Measurements from ENCODE around the gene KCNA4.

Gene KCNA4

GRCh38 chr11:30017445-30017895 lies 640 bp upstream of the KCNA4 start:
- no peaks in the 10 kb centered on the region for H3K27me3 ChIP-seq (ENCODE audit: insufficient read depth, low read depth)
- H3K4me2 ChIP-seq, result peak overlapping the region; percentile 89; the same call in 1 of the 2 replicates

GRCh38 chr11:30015725-30016412 lies 961 bp downstream of the KCNA4 start:
- TF ChIP-seq CTCF (conservative IDR thresholded peaks at IDR 0.05; ENCODE audit: low read depth, low read length), result no peak
- Histone ChIP-seq H3K4me2 (peak overlapping the region; percentile 89; the same call in 1 of the 2 replicates), H2AFZ (ENCODE audit: low read depth) (no peak overlapping the region; the same call in 1 of the 2 replicates), H3K79me2 (ENCODE audit: insufficient read depth, low read depth) (no peaks in the 10 kb centered on the region), H3K27ac (no peak overlapping the region), H4K20me1 (ENCODE audit: insufficient read depth) (no peaks in the 10 kb centered on the region), H3K36me3 (ENCODE audit: insufficient read depth) (no peaks in the 10 kb centered on the region), H3K27me3 (ENCODE audit: insufficient read depth, low read depth) (no peaks in the 10 kb centered on the region), H3K9ac (no peak overlapping the region), H3K4me1 (ENCODE audit: low read depth, poor library complexity, severe bottlenecking) (no peaks in the 10 kb centered on the region), H3K4me3 (IDR thresholded peaks at IDR 0.05; ENCODE audit: insufficient read depth, low read depth, low read length) (no peak overlapping the region)

More at GRCh38 chr11:30017445-30017895, 640 bp upstream of the KCNA4 start:
- H3K36me3 ChIP-seq (ENCODE audit: insufficient read depth), result no peaks in the 10 kb centered on the region
- no peak overlapping the region for H3K27ac ChIP-seq
- no peaks in the 10 kb centered on the region for H3K79me2 ChIP-seq (ENCODE audit: insufficient read depth, low read depth)
- TF ChIP-seq CTCF (conservative IDR thresholded peaks at IDR 0.05; ENCODE audit: low read depth, low read length), result no peak
- H3K4me1 ChIP-seq (ENCODE audit: low read depth, poor library complexity, severe bottlenecking), result no peaks in the 10 kb centered on the region
- no peak overlapping the region for H3K9ac ChIP-seq
- H4K20me1 ChIP-seq (ENCODE audit: insufficient read depth), result no peaks in the 10 kb centered on the region
- peak overlapping the region; percentile 83 for H2AFZ ChIP-seq (ENCODE audit: low read depth)
- no peak overlapping the region for H3K4me3 ChIP-seq (IDR thresholded peaks at IDR 0.05; ENCODE audit: insufficient read depth, low read depth, low read length)

GRCh38 chr11:30012346-30012745 lies 4.5 kb downstream of the KCNA4 start:
- no peak for TF ChIP-seq CTCF (conservative IDR thresholded peaks at IDR 0.05; ENCODE audit: low read depth, low read length)
- Histone ChIP-seq H4K20me1 (ENCODE audit: insufficient read depth) (no peaks in the 10 kb centered on the region), H3K9ac (no peak overlapping the region), H2AFZ (ENCODE audit: low read depth) (no peak overlapping the region), H3K4me2 (no peak overlapping the region), H3K27ac (no peak overlapping the region), H3K36me3 (ENCODE audit: insufficient read depth) (no peaks in the 10 kb centered on the region), H3K79me2 (ENCODE audit: insufficient read depth, low read depth) (no peaks in the 10 kb centered on the region), H3K27me3 (ENCODE audit: insufficient read depth, low read depth) (no peaks in the 10 kb centered on the region), H3K4me3 (IDR thresholded peaks at IDR 0.05; ENCODE audit: insufficient read depth, low read depth, low read length) (no peak overlapping the region), H3K4me1 (ENCODE audit: low read depth, poor library complexity, severe bottlenecking) (no peaks in the 10 kb centered on the region)

GRCh38 chr11:30009060-30009459 lies 7.8 kb downstream of the KCNA4 start:
- Histone ChIP-seq H3K79me2 (ENCODE audit: insufficient read depth, low read depth) (no peaks in the 10 kb centered on the region), H3K4me3 (IDR thresholded peaks at IDR 0.05; ENCODE audit: insufficient read depth, low read depth, low read length) (no peak overlapping the region), H4K20me1 (ENCODE audit: insufficient read depth) (no peaks in the 10 kb centered on the region), H3K9ac (no peak overlapping the region), H3K36me3 (ENCODE audit: insufficient read depth) (no peaks in the 10 kb centered on the region), H3K27me3 (ENCODE audit: insufficient read depth, low read depth) (no peaks in the 10 kb centered on the region), H3K27ac (no peak overlapping the region), H3K4me1 (ENCODE audit: low read depth, poor library complexity, severe bottlenecking) (no peaks in the 10 kb centered on the region), H3K4me2 (no peak overlapping the region), H2AFZ (ENCODE audit: low read depth) (no peak overlapping the region)
- no peak for TF ChIP-seq CTCF (conservative IDR thresholded peaks at IDR 0.05; ENCODE audit: low read depth, low read length)

Data from KMS-11 (cell line).